MCF 10A (cell line): ENCODE measurements around the gene SLC22A4. TPM values are rescaled to one million over a fixed set of nuclear protein-coding genes. Genes with fewer than 3 reads are reported as not detected.

Experiments
- BruUV-seq: library from RNA; stranded (reverse); fragments of 400-500 nt; replicated peaks from 2 replicates; lab custom pipeline; 2021; lab: Mats Ljungman, UMichigan
- CTCF ChIA-PET: fragments of 300-600 bp; sonication (Branson Sonifier 250); formaldehyde crosslinking; extraction: SDS; loops from one replicate; lab custom pipeline; 2021; ENCODE audit warnings: antibody characterized with exemption, inconsistent platforms; lab: Yijun Ruan, JAX
- POLR2A ChIA-PET: fragments of 300-600, 350-650 bp; sonication (Branson Sonifier 250); formaldehyde crosslinking; extraction: SDS; loops from one replicate; lab custom pipeline; 2020; ENCODE audit warnings: antibody characterized with exemption, inconsistent platforms; lab: Yijun Ruan, JAX
- DNase-seq: peaks from one replicate; pipeline ENCODE4 v3.0.0-alpha.2; 2018; ENCODE audit not compliant: unreplicated experiment
- H3K27ac Mint-ChIP-seq: one replicate; pipeline ENCODE4 v1.8.0; 2022; ENCODE audit warnings: mild to moderate bottlenecking, low read depth, mixed read lengths; ENCODE audit not compliant: unreplicated experiment
- H3K27me3 Mint-ChIP-seq: one replicate; pipeline ENCODE4 v1.8.0; 2022; ENCODE audit warnings: mixed read lengths; ENCODE audit not compliant: insufficient read depth, unreplicated experiment
- H3K36me3 Mint-ChIP-seq: one replicate; pipeline ENCODE4 v1.8.0; 2022; ENCODE audit warnings: mild to moderate bottlenecking, moderate library complexity, mixed read lengths; ENCODE audit not compliant: insufficient read depth, unreplicated experiment
- H3K4me1 Mint-ChIP-seq: one replicate; pipeline ENCODE4 v1.8.0; 2022; ENCODE audit warnings: mixed read lengths; ENCODE audit not compliant: insufficient read depth, unreplicated experiment
- H3K4me3 Mint-ChIP-seq: one replicate; pipeline ENCODE4 v1.8.0; 2022; ENCODE audit warnings: mild to moderate bottlenecking, moderate library complexity, mixed read lengths; ENCODE audit not compliant: unreplicated experiment
- H3K9me3 Mint-ChIP-seq: one replicate; pipeline ENCODE4 v1.8.0; 2022; ENCODE audit warnings: mixed read lengths; ENCODE audit not compliant: unreplicated experiment
- intact Hi-C: fragments of 100-400 bp; cut with micrococcal nuclease; formaldehyde crosslinking; loops from 2 replicates; pipeline ENCODE4 v1.14.1; 2022
- total RNA-seq: library from RNA; stranded (reverse); gene quantifications from 2 replicates; pipeline ENCODE4 v1.2.3, GENCODE V29; 2022
- TF ChIP-seq, protein P1 (sequence below): fragments of 200-600 bp; IDR thresholded peaks from one replicate; pipeline ENCODE4 v1.8.0; 2022; ENCODE audit warnings: antibody characterized with exemption, mild to moderate bottlenecking; ENCODE audit not compliant: unreplicated experiment

SLC22A4 gene
- total RNA-seq, 1 experiment from 2014 or later, result 17.5 TPM

DNA sequence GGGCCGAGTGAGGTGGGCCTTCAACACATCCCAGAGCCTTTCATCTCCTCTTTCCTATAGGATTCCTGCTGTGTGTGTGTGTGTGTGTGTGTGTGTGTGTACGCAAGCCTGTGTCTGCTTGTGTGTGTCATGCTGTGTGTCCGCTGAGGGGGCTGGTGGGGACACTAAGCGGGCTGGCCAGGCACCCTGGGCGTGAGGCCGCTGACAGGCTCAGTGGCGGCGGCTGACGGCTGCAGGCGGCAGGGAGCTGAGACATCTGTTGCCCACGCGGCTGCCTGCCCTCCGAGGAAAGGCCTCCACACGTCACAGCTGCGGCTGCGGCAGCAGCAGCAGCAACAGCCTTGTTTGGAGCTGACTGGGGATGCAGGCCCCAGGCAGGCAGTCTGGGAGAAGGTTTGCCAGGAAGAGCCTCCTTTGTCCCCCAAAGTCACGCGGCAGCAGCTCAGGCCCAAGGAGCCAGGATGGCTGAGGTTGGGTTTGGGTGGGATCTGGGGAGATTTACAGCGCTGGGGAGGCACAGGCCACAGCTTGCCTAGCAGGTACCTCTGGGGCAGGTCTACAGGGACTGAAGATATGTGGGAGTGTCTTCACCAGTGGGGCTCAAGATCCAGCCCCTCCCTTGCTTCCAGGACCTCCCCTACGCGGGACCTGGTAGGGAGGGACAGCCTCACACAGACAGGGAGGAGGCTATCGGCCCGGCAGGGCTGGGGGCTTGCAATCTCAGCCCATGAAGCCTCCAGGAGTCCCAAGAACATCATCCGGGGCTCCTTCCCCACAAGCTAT lies 34.9 kb upstream of the SLC22A4 start:
- BruUV-seq, result no TSS peak
- Mint-ChIP-seq H3K36me3 (peaks cover 25% of the 10 kb centered on the region), H3K4me3 (peak overlapping the region; percentile 83), H3K27ac (peak overlapping the region; percentile 74), H3K4me1 (peaks cover 68% of the 10 kb centered on the region), H3K9me3 (no peaks in the 10 kb centered on the region), H3K27me3 (no peaks in the 10 kb centered on the region)
- TF ChIP-seq, protein P1, sequence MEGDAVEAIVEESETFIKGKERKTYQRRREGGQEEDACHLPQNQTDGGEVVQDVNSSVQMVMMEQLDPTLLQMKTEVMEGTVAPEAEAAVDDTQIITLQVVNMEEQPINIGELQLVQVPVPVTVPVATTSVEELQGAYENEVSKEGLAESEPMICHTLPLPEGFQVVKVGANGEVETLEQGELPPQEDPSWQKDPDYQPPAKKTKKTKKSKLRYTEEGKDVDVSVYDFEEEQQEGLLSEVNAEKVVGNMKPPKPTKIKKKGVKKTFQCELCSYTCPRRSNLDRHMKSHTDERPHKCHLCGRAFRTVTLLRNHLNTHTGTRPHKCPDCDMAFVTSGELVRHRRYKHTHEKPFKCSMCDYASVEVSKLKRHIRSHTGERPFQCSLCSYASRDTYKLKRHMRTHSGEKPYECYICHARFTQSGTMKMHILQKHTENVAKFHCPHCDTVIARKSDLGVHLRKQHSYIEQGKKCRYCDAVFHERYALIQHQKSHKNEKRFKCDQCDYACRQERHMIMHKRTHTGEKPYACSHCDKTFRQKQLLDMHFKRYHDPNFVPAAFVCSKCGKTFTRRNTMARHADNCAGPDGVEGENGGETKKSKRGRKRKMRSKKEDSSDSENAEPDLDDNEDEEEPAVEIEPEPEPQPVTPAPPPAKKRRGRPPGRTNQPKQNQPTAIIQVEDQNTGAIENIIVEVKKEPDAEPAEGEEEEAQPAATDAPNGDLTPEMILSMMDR, result no peak
- ChIA-PET POLR2A (interaction anchor here (0.6 to 5.2 kb wide), 21 partner anchors 10 to 239 kb away, joined by 3 to 56 read pairs (median 4); partner anchors contain the start of genes IRF1, P4HA2 and SLC22A4), CTCF (interaction anchor here (0.6 to 6.3 kb wide), 9 partner anchors 13 to 159 kb away, joined by 3 to 43 read pairs (median 5); partner anchors contain the start of genes P4HA2 and SLC22A4)
- intact Hi-C loops, result loop anchor here (2.0 kb wide), 1 partner anchor 20 kb away; no protein-coding TSS in a partner anchor
- peak; percentile 78 for DNase-seq

DNA sequence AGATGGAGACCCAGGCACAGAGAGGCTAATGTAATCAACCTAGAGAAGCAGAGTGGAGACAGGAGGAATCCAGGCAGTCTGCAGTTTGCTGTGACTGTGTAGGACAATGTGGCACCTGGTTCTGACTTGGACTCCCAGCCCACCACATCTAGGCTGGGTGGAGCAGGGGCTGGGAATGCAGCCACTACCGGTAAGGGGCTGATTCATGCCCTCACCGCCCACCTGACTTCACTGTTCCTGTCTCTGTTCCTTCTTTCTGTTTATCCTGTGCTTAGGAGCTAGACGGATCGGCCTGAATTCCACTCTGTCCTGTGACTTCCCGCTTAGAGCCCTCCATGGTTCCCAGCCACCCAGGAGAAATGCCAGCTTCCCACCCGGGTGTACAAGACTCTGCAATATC lies 34.1 kb upstream of the SLC22A4 start:
- intact Hi-C loops, result no loop called here

DNA sequence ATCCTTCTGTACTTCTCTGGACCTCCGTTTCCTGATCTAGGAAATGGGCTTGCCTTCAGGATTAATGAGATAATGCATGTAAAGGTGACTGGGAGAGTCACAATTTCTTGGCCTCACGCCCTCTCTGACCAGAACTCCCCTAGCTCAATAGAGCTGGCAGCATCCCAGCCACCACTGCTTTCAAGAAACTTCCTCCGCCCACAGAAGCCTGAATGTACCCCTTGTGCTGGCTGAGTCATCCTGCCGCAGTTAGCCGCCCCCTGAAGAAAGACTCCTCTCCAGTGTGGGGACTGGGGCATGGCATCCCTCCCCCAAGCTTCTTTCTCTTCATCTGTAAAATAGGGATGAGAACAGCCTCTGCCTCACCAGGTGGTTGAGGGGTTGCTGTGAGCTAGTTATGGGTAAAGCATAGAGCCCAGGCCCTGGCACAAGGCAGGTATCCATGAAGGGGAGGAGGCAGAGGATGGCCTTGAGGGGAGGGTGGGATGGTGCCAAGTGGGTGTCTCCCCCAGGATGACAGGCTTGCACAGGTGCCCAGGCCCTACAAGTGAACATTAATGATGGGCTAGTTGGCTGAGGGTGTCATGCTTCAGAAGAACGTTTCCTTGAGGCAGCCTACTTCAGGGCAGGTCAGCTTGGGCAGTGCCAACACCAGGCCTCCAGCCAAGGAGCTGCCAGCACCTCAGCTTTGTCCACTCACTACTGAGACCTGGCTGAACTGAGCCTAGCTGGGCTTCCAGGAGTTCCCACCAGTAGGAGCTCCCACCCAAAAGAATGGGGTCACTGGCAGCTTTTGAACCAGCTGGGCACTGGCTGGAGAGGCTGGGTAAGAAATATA lies 33.3 kb upstream of the SLC22A4 start:
- ChIA-PET CTCF (interaction anchor here (0.6 to 6.3 kb wide), 12 partner anchors 8 to 253 kb away, joined by 3 to 43 read pairs (median 3); partner anchors contain the start of gene P4HA2), POLR2A (interaction anchor here (0.5 to 5.2 kb wide), 10 partner anchors 12 to 118 kb away, joined by 3 to 56 read pairs (median 4); partner anchors contain the start of gene SLC22A4)
- peak; percentile 97 for DNase-seq
- Mint-ChIP-seq H3K27ac (peak overlapping the region; percentile 74), H3K4me1 (peaks cover 68% of the 10 kb centered on the region), H3K36me3 (peaks cover 30% of the 10 kb centered on the region), H3K27me3 (no peaks in the 10 kb centered on the region), H3K4me3 (peak overlapping the region; percentile 83), H3K9me3 (no peaks in the 10 kb centered on the region)
- no TSS peak for BruUV-seq
- TF ChIP-seq, protein P1, result no peak
- intact Hi-C loops, result no loop called here

More for the DNA sequence above, 34.1 kb upstream of the SLC22A4 start:
- no peaks in the 10 kb centered on the region for H3K9me3 Mint-ChIP-seq
- ChIA-PET POLR2A (interaction anchor here (0.6 to 5.2 kb wide), 15 partner anchors 11 to 146 kb away, joined by 3 to 56 read pairs (median 5); partner anchors contain the start of genes P4HA2 and SLC22A4), CTCF (interaction anchor here (0.7 to 6.3 kb wide), 7 partner anchors 9 to 36 kb away, joined by 3 to 43 read pairs (median 3); no protein-coding TSS in a partner anchor)
- peak; percentile 70 for DNase-seq
- no TSS peak for BruUV-seq
- peaks cover 32% of the 10 kb centered on the region for H3K36me3 Mint-ChIP-seq
- H3K27me3 Mint-ChIP-seq, result no peaks in the 10 kb centered on the region
- peak overlapping the region; percentile 83 for H3K4me3 Mint-ChIP-seq
- peaks cover 68% of the 10 kb centered on the region for H3K4me1 Mint-ChIP-seq
- peak overlapping the region; percentile 74 for H3K27ac Mint-ChIP-seq
- TF ChIP-seq, protein P1, result no peak
